Mucosa of descending colon (tissue), 3 donors: ENCODE data around the gene TPRKB. TPM values are rescaled to one million over a fixed set of nuclear protein-coding genes. Genes with fewer than 3 reads are reported as not detected.
"Not testable (repeated sequence)": the region's sequence is repeated elsewhere in the genome, so short reads cannot be mapped to it uniquely, and the experiment has no call there.

ENCODE experiments used
- ATAC-seq: fragments of 200-7000 bp; cut with Tn5 transposase; one replicate; pipeline ENCODE4 v1.9.1; 2020; ENCODE audit warnings: mild to moderate bottlenecking, moderate library complexity
- DNase-seq, 3 donors: peaks; one replicate each; pipeline ENCODE4 v3.0.0-alpha.2; 2020
- H3K36me3 ChIP-seq: fragments of 200-600 bp; one replicate; pipeline ENCODE4 v1.8.0; 2021; ENCODE audit warnings: low read depth, mild to moderate bottlenecking
- H3K4me1 ChIP-seq: fragments of 200-600 bp; one replicate; pipeline ENCODE4 v1.8.0; 2021; ENCODE audit warnings: low read depth, mild to moderate bottlenecking
- H3K4me3 ChIP-seq: fragments of 200-600 bp; one replicate; pipeline ENCODE4 v1.8.0; 2021; ENCODE audit warnings: mild to moderate bottlenecking
- H3K9me3 ChIP-seq: fragments of 200-600 bp; one replicate; pipeline ENCODE4 v1.8.0; 2021; ENCODE audit warnings: mild to moderate bottlenecking
- intact Hi-C, 2 donors: fragments of 100-400 bp; cut with DNase I in 1 of 2; cut with micrococcal nuclease in 1 of 2; formaldehyde crosslinking; loops; one replicate each; pipeline versions ENCODE4 v1.11.0 to v1.11.1; 2022; cut with DNase I, micrococcal nuclease
- total RNA-seq, 3 donors: library from RNA; stranded (reverse); fragmentation: NEBNext Ultra II Directional in 2 of 3; extraction: Animal tissue kit (Norgen Biotek cat#: 25700) in 2 of 3; gene quantifications; one replicate each; pipeline versions ENCODE4 v1.2.1 to v1.2.4, GENCODE V29; 2021 to 2023
- TF ChIP-seq, protein P1 (sequence below): fragments of 200-600 bp; IDR thresholded peaks from one replicate; pipeline ENCODE4 v1.8.0; 2022; ENCODE audit warnings: antibody characterized with exemption, mild to moderate bottlenecking
- donor health status: DM: no; HTN: no; CAD: no; lungs with moderate emphysema.
- donor health status: DM: no; HTN: no; CAD: no.
- donor health status: DM: no; HTN: yes; CAD: no.

TPRKB gene
- total RNA-seq, 3 donors from 2014 or later = 22.3 to 33.5 (median 23.9) TPM

- intact Hi-C loops = no loop called here
- no peaks in the 10 kb centered on the region for H3K36me3 ChIP-seq
- DNase-seq = peak; percentile 39 to 67 (median 66)
- H3K4me3 ChIP-seq = no peak overlapping the region
- ATAC-seq = peak; percentile 79
- TF ChIP-seq, protein P1, sequence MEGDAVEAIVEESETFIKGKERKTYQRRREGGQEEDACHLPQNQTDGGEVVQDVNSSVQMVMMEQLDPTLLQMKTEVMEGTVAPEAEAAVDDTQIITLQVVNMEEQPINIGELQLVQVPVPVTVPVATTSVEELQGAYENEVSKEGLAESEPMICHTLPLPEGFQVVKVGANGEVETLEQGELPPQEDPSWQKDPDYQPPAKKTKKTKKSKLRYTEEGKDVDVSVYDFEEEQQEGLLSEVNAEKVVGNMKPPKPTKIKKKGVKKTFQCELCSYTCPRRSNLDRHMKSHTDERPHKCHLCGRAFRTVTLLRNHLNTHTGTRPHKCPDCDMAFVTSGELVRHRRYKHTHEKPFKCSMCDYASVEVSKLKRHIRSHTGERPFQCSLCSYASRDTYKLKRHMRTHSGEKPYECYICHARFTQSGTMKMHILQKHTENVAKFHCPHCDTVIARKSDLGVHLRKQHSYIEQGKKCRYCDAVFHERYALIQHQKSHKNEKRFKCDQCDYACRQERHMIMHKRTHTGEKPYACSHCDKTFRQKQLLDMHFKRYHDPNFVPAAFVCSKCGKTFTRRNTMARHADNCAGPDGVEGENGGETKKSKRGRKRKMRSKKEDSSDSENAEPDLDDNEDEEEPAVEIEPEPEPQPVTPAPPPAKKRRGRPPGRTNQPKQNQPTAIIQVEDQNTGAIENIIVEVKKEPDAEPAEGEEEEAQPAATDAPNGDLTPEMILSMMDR = no peak
- H3K9me3 ChIP-seq = no peaks in the 10 kb centered on the region
- peaks cover 28% of the 10 kb centered on the region for H3K4me1 ChIP-seq
Observed at GRCh38 chr2:73700661-73701447, 36.3 kb downstream of the TPRKB start.

DNA sequence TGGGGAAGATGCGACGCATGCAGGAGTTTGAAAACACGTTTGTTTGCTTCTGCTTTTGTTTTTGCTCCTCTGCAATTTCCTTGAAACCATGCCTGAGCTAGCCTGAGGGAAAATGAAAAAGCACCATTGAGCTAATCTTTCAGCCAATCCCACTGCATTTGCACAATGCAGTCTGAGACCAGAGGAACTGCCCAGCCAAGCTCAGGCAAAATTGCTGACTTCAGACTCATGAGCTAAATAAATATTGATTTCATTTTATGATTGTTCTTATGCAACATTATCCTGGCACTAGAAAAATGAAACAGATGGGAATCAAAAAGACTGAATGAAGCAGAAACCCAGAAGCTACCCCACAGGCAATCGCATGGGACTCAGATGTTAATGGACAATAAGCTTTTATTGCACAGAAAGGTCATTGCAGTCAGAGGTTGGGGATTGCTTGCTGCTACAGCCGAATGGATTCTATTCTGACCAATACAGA is 37.0 kb downstream of the TPRKB start:
- DNase-seq (peak in 1 of 3 donors; percentile 56), ATAC-seq (peak; percentile 66)
- TF ChIP-seq, protein P1 = no peak
- Histone ChIP-seq H3K36me3 (no peaks in the 10 kb centered on the region), H3K4me1 (peaks cover 28% of the 10 kb centered on the region), H3K4me3 (no peak overlapping the region), H3K9me3 (no peaks in the 10 kb centered on the region)
- intact Hi-C loops = no loop called here

DNA sequence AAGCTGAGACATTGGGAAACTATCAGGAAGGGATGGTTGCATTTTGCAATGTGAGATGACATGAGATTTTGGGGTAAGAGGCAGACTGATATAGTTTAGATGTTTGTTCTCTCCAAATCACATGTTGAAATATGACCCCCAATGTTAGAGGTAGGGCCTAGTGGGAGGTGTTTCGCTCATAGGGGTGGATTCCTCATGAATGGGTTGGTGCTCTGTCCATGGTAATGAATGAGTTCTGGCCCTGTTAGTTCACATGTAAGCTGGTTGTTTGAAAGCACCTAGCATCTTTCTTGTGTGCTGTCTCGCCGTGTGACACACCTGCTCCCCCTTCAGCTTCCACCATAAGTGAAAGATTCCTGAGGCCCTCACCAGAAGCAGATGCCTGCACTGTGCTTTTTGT is 37.7 kb downstream of the TPRKB start:
- no peak overlapping the region for H3K4me3 ChIP-seq
- peaks cover 28% of the 10 kb centered on the region for H3K4me1 ChIP-seq
- no peak for ATAC-seq
- no peaks in the 10 kb centered on the region for H3K9me3 ChIP-seq
- H3K36me3 ChIP-seq = no peaks in the 10 kb centered on the region
- no peak for DNase-seq
- TF ChIP-seq, protein P1 = no peak
- intact Hi-C loops = no loop called here

DNA sequence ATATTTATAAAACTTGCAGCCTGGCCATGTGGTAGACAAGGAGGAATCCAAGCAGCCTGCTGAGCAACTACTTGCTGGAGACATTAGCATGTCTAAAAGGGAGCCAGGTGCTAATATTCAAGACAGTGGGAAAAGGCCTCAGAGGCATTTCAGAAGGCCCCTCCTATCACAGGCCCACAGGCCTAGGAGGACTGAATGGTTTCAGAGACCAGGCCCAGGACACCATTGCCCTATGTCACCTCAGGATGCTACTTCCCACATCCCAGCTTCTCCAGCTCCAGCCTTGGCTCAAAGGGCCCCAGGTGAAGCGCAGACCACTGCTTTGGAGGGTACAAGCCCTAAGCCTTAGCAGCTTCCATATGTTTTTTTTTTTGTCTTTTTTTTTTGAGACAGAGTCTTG is 39.0 kb downstream of the TPRKB start:
- intact Hi-C loops = no loop called here
- ATAC-seq = no peak
- Histone ChIP-seq H3K9me3 (no peaks in the 10 kb centered on the region), H3K36me3 (no peaks in the 10 kb centered on the region), H3K4me3 (no peak overlapping the region), H3K4me1 (peaks cover 28% of the 10 kb centered on the region)
- TF ChIP-seq, protein P1 = no peak
- DNase-seq = no peak

GRCh38 chr2:73697606-73698005 is 39.5 kb downstream of the TPRKB start:
- intact Hi-C loops = no loop called here
- TF ChIP-seq, protein P1 = no peak
- no peak for ATAC-seq
- peak in 1 of 3 donors; percentile 40 for DNase-seq
- no peaks in the 10 kb centered on the region for H3K36me3 ChIP-seq
- no peaks in the 10 kb centered on the region for H3K9me3 ChIP-seq
- no peak overlapping the region for H3K4me3 ChIP-seq
- H3K4me1 ChIP-seq = peaks cover 28% of the 10 kb centered on the region

DNA sequence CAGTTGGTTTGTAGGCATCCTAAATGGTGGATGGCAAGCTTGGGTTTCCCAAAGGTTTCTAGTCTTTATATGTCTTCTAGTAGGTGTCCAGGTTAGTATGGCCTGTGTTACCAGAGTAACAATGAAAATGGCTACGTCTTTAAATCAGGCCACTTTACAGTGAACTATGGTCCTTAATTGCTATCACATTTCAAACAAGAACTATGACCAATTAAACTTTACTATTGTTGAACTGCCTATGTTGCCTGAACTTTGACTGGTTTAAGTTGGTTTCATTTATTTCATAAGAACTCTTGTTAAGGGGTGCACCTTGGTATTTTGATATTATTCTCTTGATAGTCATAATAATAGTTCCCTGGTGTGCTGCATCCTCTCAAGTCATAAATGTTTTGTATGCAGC is 40.2 kb downstream of the TPRKB start:
- ATAC-seq = peak; percentile 65
- intact Hi-C loops, DNase-seq, H3K9me3 ChIP-seq, H3K4me3 ChIP-seq, H3K36me3 ChIP-seq: not testable (repeated sequence)
- peaks cover 25% of the 10 kb centered on the region for H3K4me1 ChIP-seq

- H3K36me3 ChIP-seq, H3K4me3 ChIP-seq, intact Hi-C loops, H3K9me3 ChIP-seq, ATAC-seq, DNase-seq: not testable (repeated sequence)
- peaks cover 20% of the 10 kb centered on the region for H3K4me1 ChIP-seq
Observed at GRCh38 chr2:73696521-73696920, 40.6 kb downstream of the TPRKB start.

GRCh38 chr2:73690372-73691088 is 46.6 kb downstream of the TPRKB start:
- ATAC-seq = peak; percentile 75
- intact Hi-C loops, H3K9me3 ChIP-seq, H3K4me3 ChIP-seq, H3K4me1 ChIP-seq, H3K36me3 ChIP-seq: not testable (repeated sequence)
- peak in 1 of 3 donors; percentile 52 for DNase-seq

DNA sequence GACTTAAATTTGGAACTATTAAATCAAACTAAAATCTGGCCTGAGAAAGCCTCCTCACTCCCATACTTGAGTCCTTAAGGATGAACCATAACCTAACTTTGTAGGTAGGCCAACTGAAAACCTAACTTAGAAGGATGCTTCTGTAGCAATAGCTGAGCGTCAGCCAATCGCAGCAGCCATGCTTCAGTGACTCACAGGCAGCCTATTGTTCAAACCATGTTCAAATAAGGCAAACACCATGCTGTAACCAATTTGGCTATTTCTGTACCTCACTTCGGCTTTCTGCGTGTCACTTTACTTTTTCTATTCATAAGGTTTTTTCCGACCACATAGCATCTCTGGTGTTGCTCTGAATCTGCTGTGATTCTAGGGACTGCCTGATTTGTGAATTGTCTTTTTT is 48.7 kb downstream of the TPRKB start:
- ATAC-seq, DNase-seq, H3K9me3 ChIP-seq, H3K4me3 ChIP-seq, H3K4me1 ChIP-seq, H3K36me3 ChIP-seq, intact Hi-C loops: not testable (repeated sequence)
